Caco-2 (cell line): Measurements from ENCODE around the gene PLEKHF1. TPM values are rescaled to one million over a fixed set of nuclear protein-coding genes. Genes with fewer than 3 reads are reported as not detected.

ENCODE experiments used
- BruUV-seq: library from RNA; stranded (reverse); fragments of 400-500 nt; replicated peaks from 2 replicates; lab custom pipeline; 2021; lab: Mats Ljungman, UMichigan
- CTCF ChIA-PET: fragments of 300-600 bp; sonication (Branson Sonifier 250); formaldehyde crosslinking; loops from one replicate; lab custom pipeline; 2022; ENCODE audit warnings: antibody characterized with exemption; lab: Charles Lee
- POLR2A ChIA-PET: fragments of 300-600 bp; sonication (Branson Sonifier 250); formaldehyde crosslinking; loops from one replicate; lab custom pipeline; 2022; ENCODE audit warnings: antibody characterized with exemption; lab: Charles Lee
- DNase-seq, 2 experiments: peaks; one replicate each; pipeline versions ENCODE4 v3.0.0 to v3.0.0-alpha.2; 2020 to 2022
- H3K27me3 ChIP-seq: replicated peaks from 2 replicates; pipeline ENCODE4 v1.6.0; 2011; ENCODE audit warnings: low read length; ENCODE audit not compliant: control insufficient read depth, insufficient read depth
- H3K36me3 ChIP-seq: 2 replicates; pipeline ENCODE4 v1.5.1; 2011; ENCODE audit warnings: low read length; ENCODE audit not compliant: control insufficient read depth, insufficient read depth
- H3K4me1 ChIP-seq: fragments of 250-450 bp; sonication (Bioruptor Pico); 2 replicates; pipeline ENCODE4 v1.5.1; 2020; ENCODE audit warnings: mild to moderate bottlenecking
- H3K4me3 ChIP-seq: 2 replicates; pipeline ENCODE4 v1.5.1; 2011; ENCODE audit warnings: low read depth, mild to moderate bottlenecking, control low read depth, low read length
- H3K9me3 ChIP-seq: fragments of 250-450 bp; sonication (Bioruptor Pico); 2 replicates; pipeline ENCODE4 v1.5.1; 2020; ENCODE audit warnings: mild to moderate bottlenecking, moderate library complexity
- H3K27ac Mint-ChIP-seq: one replicate; pipeline ENCODE4 v1.8.0; 2022; ENCODE audit warnings: mixed read lengths; ENCODE audit not compliant: unreplicated experiment
- H3K27me3 Mint-ChIP-seq: one replicate; pipeline ENCODE4 v1.8.0; 2022; ENCODE audit warnings: mixed read lengths; ENCODE audit not compliant: insufficient read depth, unreplicated experiment
- H3K36me3 Mint-ChIP-seq: one replicate; pipeline ENCODE4 v1.8.0; 2022; ENCODE audit warnings: mild to moderate bottlenecking, mixed read lengths; ENCODE audit not compliant: insufficient read depth, unreplicated experiment
- H3K4me1 Mint-ChIP-seq: one replicate; pipeline ENCODE4 v1.8.0; 2022; ENCODE audit warnings: low read depth, mixed read lengths; ENCODE audit not compliant: unreplicated experiment
- H3K4me3 Mint-ChIP-seq: one replicate; pipeline ENCODE4 v1.8.0; 2022; ENCODE audit warnings: mild to moderate bottlenecking, moderate library complexity, mixed read lengths; ENCODE audit not compliant: unreplicated experiment
- H3K9me3 Mint-ChIP-seq: one replicate; pipeline ENCODE4 v1.8.0; 2022; ENCODE audit warnings: mixed read lengths; ENCODE audit not compliant: unreplicated experiment
- intact Hi-C: fragments of 100-400 bp; cut with micrococcal nuclease; formaldehyde crosslinking; loops from one replicate; pipeline ENCODE4 v1.10.0; 2022; ENCODE audit not compliant: unreplicated experiment
- total RNA-seq: library from RNA; stranded (reverse); gene quantifications from 2 replicates; pipeline ENCODE4 v1.2.3, GENCODE V29; 2022
- TF ChIP-seq, protein P1 (sequence below), 2 experiments: fragments of 200-600 bp in 1 of 2; IDR thresholded peaks; 1 replicate in 1 of 2; 2 replicates in 1 of 2; pipeline versions ENCODE4 v1.5.1 to v1.8.0; 2011 to 2022; ENCODE audit warnings: antibody characterized with exemption in 1 of 2, control low read depth in 1 of 2, inconsistent platforms in 1 of 2, low read depth in 1 of 2, low read length in 1 of 2, mild to moderate bottlenecking in 1 of 2, moderate library complexity in 1 of 2; ENCODE audit not compliant: insufficient read depth in 1 of 2, severe bottlenecking in 1 of 2, unreplicated experiment in 1 of 2

The PLEKHF1 gene
- total RNA-seq, 1 experiment from 2014 or later, result 5.0 TPM

DNA sequence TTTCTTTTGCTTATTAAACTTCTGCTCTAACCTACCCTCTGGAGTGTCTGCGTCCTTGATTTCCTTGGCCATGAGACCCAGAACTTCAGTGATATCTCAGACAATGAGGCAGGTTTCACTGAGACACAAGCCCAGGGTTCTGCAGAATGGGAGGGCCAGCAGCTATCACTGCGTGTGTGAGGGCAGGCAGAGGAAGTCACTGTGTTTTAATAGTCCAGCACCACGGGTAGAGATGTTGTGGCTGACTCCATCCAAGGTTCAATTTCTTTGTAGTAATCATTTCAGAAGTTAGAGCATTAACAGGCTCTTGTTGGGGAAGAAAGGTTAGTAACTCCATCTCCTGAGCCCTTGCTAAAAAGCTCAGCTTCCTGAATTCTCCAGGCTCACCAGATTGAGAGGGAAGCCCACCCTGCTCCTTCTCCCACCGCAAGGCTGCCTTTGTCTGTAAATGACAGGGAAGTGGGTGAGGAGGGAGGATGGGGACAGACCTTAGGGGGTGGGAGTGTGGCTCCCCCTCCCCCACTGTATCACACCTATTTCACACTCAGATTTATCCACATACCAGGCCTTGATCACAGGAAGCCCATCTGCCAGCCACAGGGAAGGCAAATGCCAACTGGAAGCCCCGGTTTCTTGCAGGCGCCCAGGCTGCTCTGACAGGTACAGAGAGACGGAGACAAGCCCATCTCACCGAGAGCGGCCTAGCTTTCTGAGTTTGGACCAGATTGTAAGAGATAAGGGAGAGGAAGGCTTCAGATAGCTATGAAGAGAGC lies 47.7 kb downstream of the PLEKHF1 start:
- ChIA-PET CTCF (no interaction called here), POLR2A (no interaction called here)
- intact Hi-C loops, result no loop called here
- peaks cover 27% of the 10 kb centered on the region for H3K4me1 Mint-ChIP-seq
- H3K9me3 Mint-ChIP-seq, result no peaks in the 10 kb centered on the region
- no peak for DNase-seq
- H3K27me3 Mint-ChIP-seq, result no peaks in the 10 kb centered on the region
- H3K27ac Mint-ChIP-seq, result no peak overlapping the region
- Histone ChIP-seq H3K4me3 (no peak overlapping the region), H3K36me3 (no peaks in the 10 kb centered on the region; the same call in 1 of the 2 replicates), H3K27me3 (no peaks in the 10 kb centered on the region), H3K9me3 (no peaks in the 10 kb centered on the region), H3K4me1 (peaks cover 13% of the 10 kb centered on the region)
- H3K4me3 Mint-ChIP-seq, result no peak overlapping the region
- BruUV-seq, result no TSS peak
- TF ChIP-seq, protein P1, sequence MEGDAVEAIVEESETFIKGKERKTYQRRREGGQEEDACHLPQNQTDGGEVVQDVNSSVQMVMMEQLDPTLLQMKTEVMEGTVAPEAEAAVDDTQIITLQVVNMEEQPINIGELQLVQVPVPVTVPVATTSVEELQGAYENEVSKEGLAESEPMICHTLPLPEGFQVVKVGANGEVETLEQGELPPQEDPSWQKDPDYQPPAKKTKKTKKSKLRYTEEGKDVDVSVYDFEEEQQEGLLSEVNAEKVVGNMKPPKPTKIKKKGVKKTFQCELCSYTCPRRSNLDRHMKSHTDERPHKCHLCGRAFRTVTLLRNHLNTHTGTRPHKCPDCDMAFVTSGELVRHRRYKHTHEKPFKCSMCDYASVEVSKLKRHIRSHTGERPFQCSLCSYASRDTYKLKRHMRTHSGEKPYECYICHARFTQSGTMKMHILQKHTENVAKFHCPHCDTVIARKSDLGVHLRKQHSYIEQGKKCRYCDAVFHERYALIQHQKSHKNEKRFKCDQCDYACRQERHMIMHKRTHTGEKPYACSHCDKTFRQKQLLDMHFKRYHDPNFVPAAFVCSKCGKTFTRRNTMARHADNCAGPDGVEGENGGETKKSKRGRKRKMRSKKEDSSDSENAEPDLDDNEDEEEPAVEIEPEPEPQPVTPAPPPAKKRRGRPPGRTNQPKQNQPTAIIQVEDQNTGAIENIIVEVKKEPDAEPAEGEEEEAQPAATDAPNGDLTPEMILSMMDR (IDR thresholded peaks at IDR 0.05; ENCODE audit: insufficient read depth in 1 of 2, low read depth in 1 of 2, low read length in 1 of 2, severe bottlenecking in 1 of 2, unreplicated experiment in 1 of 2), result no peak
- H3K36me3 Mint-ChIP-seq, result peaks cover 2% of the 10 kb centered on the region

DNA sequence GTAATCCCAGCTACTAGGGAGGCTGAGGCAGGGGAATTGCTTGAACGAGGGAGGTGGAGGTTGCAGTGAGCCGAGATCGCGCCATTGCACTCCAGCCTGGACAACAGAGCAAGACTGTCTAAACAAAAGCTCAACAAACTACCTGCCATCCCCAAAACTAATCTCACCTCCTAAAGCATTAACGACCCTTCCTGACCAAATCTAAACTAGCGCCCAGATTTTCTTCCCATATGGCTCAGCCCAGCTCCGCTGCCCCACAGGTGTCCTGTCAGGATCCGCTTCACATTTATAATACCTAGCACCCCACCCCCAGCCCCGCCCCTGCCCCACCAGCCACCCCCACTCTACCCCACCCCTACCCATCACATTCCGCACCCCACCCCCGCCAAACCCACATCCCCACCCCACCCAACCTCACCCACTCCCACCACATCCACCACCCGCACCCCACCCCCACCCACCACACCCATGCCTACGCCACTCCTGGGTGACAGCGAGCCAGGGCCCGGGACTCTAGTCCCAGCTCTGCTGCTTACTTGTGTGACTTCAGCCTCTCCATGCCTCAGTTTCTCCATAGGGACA lies 49.2 kb downstream of the PLEKHF1 start:
- BruUV-seq, result no TSS peak
- DNase-seq, result no peak
- ChIA-PET CTCF (interaction anchor here (0.9 to 1.0 kb wide), 2 partner anchors 12 to 16 kb away, joined by 3 to 4 read pairs; no protein-coding TSS in a partner anchor), POLR2A (interaction anchor here (2.2 kb wide), 1 partner anchor 108 kb away, joined by 11 read pairs; the partner anchor contains the start of gene POP4)
- Histone ChIP-seq H3K9me3 (no peaks in the 10 kb centered on the region), H3K36me3 (no peaks in the 10 kb centered on the region), H3K4me1 (peaks cover 13% of the 10 kb centered on the region), H3K27me3 (no peaks in the 10 kb centered on the region), H3K4me3 (peak overlapping the region; percentile 93)
- H3K27me3 Mint-ChIP-seq, result no peaks in the 10 kb centered on the region
- H3K27ac Mint-ChIP-seq, result no peak overlapping the region
- H3K4me1 Mint-ChIP-seq, result peaks cover 27% of the 10 kb centered on the region
- H3K36me3 Mint-ChIP-seq, result no peaks in the 10 kb centered on the region
- H3K9me3 Mint-ChIP-seq, result no peaks in the 10 kb centered on the region
- TF ChIP-seq, protein P1 (IDR thresholded peaks at IDR 0.05; ENCODE audit: insufficient read depth in 1 of 2, low read depth in 1 of 2, low read length in 1 of 2, severe bottlenecking in 1 of 2, unreplicated experiment in 1 of 2), result no peak
- peak overlapping the region; percentile 94 for H3K4me3 Mint-ChIP-seq
- intact Hi-C loops, result no loop called here

DNA sequence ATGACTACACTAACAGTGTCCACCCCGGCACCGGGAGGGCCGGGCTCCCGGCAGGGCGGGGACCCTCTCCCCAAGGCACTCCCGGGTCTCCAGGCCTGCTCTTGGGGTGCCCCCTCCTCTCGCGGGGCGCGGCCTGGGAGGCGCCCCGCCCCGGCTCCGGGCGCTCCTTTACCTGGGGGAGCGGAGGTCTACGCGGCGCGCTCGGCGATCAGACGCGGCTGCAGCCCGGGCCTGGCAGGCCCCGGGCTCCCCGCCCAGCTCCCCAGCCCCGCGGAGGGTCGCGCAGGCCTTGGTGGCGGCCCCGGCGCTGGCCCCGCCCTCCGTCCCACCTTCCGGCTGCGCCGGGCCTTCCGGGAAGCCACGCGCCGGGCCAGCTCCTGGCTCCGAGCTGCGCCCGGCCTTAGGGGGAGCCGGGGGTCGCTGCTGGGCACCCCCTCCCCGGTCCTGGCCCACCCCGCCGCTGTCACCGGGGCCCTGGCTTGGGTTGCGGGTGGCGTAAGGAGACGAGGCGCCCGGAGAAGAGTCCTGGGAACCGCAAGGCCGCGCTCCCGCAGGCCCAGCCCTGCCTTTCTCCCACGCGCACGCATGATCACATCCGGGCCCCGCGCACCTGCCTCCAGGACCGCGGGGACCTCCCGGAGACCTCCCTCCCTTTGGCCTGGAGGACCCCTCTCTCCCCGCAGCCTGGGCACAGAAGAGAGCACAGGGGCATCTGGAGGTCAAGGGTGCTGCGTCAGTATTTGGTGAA lies 49.9 kb downstream of the PLEKHF1 start, which contains the start of gene C19orf12:
TSS of gene C19orf12 (minus strand) at position 309 of the 748 bp plus-strand sequence. CDS start 6,848 bp downstream, outside the sequence.
- Mint-ChIP-seq H3K27ac (peak within 1 kb of the TSS; percentile 92), H3K9me3 (no peaks in the 10 kb centered on the region), H3K4me1 (peaks cover 27% of the 10 kb centered on the region), H3K36me3 (no peaks in the 10 kb centered on the region), H3K27me3 (no peaks in the 10 kb centered on the region), H3K4me3 (peak within 1 kb of the TSS; percentile 94)
- Histone ChIP-seq H3K4me1 (peaks cover 13% of the 10 kb centered on the region), H3K9me3 (no peaks in the 10 kb centered on the region), H3K4me3 (peak within 1 kb of the TSS; percentile 93), H3K27me3 (no peaks in the 10 kb centered on the region), H3K36me3 (no peaks in the 10 kb centered on the region)
- BruUV-seq, result no TSS peak
- ChIA-PET POLR2A (interaction anchor here (2.2 kb wide), 1 partner anchor 108 kb away, joined by 11 read pairs; the partner anchor contains the start of gene POP4), CTCF (interaction anchor here (0.9 to 1.0 kb wide), 2 partner anchors 12 to 15 kb away, joined by 3 to 4 read pairs; no protein-coding TSS in a partner anchor)
- peak in 1 of 2 experiments; percentile 75 for DNase-seq
- intact Hi-C loops, result no loop called here
- TF ChIP-seq, protein P1 (IDR thresholded peaks at IDR 0.05; ENCODE audit: insufficient read depth in 1 of 2, low read depth in 1 of 2, low read length in 1 of 2, severe bottlenecking in 1 of 2, unreplicated experiment in 1 of 2), result no peak
